Astrocyte of the spinal cord (primary cell): Measurements from ENCODE around the gene GOLGA3.

Source experiments
- DNase-seq: peaks from one replicate; pipeline ENCODE4 v3.0.0; 2011; ENCODE audit warnings: low read depth, low spot score
- H3K4me3 ChIP-seq: 2 replicates; pipeline ENCODE4 v1.5.1; 2011; ENCODE audit warnings: low read depth, mild to moderate bottlenecking, low read length, moderate library complexity
- in situ Hi-C: cut with HindIII; loops from 2 replicates; pipeline ENCODE4 v1.10.0; 2017; ENCODE audit warnings: low sequenced_read_pairs
- TF ChIP-seq, protein P1 (sequence below): IDR thresholded peaks from 2 replicates; pipeline ENCODE4 v1.5.1; 2012; ENCODE audit warnings: low read depth, mild to moderate bottlenecking, low read length, inconsistent platforms

The GOLGA3 gene

DNA sequence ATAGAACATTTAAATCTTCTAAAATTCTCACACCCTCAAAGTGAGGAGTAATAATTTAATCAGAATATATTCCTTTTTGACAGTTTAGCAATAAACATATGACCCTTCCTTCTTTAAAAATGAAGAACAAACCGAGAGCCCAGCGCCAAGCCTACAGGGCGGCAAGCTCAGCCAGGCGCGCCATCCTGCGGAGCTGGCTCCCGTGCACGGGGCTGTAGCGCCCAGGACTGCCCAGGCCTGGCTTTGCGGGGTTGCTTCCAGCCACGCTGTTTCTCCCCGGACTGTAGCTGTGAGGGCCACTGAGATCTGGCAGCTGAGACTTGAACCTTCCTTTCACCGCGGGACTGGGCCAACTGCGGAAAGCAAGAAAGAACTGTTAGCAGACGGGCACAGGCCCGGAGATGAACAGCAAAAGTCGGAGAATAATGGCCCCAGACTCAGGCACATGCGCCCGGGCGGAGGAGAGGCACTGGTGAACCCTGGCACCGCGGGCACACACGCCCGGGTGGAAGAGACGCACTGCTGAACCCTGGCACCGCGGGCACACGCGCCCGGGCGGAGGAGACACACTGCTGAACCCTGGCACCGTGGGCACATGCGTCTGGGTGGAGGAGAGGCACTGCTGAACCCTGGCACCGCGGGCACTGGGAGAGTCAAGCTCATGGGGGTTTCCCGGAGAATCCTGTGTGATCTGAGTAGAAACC lies 101.4 kb downstream of the GOLGA3 start:
- in situ Hi-C loops, result no loop called here
- TF ChIP-seq, protein P1, sequence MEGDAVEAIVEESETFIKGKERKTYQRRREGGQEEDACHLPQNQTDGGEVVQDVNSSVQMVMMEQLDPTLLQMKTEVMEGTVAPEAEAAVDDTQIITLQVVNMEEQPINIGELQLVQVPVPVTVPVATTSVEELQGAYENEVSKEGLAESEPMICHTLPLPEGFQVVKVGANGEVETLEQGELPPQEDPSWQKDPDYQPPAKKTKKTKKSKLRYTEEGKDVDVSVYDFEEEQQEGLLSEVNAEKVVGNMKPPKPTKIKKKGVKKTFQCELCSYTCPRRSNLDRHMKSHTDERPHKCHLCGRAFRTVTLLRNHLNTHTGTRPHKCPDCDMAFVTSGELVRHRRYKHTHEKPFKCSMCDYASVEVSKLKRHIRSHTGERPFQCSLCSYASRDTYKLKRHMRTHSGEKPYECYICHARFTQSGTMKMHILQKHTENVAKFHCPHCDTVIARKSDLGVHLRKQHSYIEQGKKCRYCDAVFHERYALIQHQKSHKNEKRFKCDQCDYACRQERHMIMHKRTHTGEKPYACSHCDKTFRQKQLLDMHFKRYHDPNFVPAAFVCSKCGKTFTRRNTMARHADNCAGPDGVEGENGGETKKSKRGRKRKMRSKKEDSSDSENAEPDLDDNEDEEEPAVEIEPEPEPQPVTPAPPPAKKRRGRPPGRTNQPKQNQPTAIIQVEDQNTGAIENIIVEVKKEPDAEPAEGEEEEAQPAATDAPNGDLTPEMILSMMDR, result no peak
- H3K4me3 ChIP-seq, result no peak overlapping the region
- no peak for DNase-seq

DNA sequence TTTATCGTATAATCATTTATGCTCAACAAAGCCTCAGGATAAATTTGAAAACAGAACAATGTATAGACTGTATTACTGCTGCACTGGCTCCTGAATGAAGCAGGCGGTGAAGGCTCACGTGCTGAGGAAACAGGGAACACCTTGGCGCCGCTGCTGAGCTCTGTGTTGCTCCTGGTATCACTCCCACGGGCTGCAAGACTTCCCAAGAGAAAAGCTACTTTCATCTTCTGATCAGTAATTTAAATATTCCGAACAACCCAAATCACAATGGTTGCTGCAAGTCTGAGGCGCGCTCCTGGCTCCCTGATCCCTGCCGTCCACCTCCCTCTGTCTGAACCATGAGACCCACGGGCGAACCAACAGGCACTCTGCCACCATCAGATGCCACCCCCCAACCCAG lies 102.3 kb downstream of the GOLGA3 start:
- TF ChIP-seq, protein P1, result no peak
- no peak overlapping the region for H3K4me3 ChIP-seq
- in situ Hi-C loops, result no loop called here
- DNase-seq, result no peak

DNA sequence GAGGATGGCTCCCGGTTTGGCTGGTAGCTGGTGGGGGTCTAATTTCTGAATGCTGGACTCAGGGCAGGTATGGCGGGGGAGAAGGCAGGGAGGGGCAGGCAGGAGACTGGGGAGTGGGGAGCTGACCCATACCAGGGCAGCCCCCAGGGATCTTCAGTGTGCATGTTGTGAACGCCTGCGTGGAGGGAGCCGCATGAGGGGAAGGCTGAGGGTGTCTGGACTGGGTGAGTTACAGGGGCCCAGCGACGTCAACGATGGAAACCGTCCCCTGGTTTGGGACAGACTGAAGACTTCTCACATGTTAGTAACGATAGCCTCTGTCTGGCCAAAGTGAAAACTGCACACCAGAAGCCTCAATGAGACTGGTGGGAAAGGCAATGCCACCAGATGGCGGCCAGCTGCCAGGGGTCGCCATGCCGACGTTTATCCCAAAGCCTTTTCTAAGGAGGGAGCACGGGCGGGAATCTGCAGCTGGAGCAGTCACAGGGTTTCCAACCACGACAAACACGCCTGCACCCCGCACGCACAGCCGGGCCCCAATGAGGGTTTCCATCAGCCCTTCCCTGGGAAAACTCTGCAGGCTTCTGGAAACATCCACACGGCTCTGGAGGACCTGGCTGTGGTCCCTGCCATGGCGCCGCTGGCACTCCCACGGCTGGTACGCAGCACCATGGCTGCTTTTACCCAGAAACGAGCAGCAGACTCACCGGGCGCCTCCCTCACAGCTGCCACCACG lies 104.0 kb downstream of the GOLGA3 start:
- TF ChIP-seq, protein P1, result no peak
- DNase-seq, result no peak
- in situ Hi-C loops, result no loop called here
- H3K4me3 ChIP-seq, result no peak overlapping the region

DNA sequence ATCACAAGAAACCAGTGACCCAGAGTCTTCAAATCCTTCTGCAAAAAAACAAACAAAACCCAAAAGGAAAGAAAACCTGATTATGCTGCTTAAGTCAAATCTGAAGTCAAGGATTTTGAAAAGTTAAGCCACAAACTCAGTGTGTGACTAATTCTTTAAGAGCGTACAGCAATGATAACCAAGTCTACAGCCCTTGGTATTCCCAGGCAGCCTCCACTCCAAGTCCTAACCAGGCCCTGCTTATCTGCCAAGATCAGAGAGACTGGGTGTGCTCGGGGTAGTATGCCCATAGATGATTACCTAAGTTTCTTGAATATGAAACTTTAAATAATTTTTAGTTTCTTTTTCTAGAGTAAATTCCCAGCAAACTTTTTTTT lies 104.9 kb downstream of the GOLGA3 start:
- TF ChIP-seq, protein P1, result no peak
- peak; percentile 18 for DNase-seq
- H3K4me3 ChIP-seq, result no peak overlapping the region
- in situ Hi-C loops, result no loop called here

DNA sequence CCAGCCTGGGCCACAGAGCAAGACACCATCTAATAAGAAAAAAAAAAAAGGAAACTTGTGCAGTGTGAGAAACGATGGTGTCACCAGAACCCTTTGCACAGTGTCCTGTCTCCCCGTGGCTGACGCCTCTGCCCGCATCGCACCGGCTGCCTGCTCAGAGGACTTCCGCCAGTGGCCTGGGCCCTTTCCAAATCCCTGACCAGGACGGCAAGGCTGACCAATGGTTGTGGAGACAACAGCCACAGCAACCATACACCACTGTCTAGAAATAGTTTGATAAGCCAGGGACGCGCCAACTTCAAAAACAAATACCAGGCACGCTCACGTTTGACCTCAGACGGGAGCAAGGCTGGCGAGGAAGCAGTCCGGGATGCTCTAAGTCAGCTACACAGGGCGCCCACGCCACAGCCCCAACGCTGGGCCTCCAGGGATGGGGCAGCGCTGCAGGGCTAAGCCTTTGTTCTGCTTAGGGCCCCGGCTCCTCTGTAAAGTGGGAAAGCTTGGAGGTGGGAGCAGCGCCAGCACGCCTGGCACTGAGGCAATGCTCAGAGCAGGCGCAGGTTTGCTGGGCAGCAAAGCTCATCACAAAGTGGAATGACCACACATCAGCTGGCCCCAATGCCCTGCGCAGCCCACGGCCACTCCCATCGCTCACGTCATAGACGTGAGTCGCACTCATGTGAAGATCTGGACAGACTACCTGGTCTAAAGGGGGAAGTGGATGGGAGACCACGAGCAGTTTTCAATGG lies 105.5 kb downstream of the GOLGA3 start:
- in situ Hi-C loops, result no loop called here

More for the DNA sequence above, 105.5 kb downstream of the GOLGA3 start:
- TF ChIP-seq, protein P1, result no peak
- H3K4me3 ChIP-seq, result no peak overlapping the region
- peak; percentile 18 for DNase-seq
